Measurements from ENCODE around the gene ZBTB46.

ZBTB46 gene

DNA sequence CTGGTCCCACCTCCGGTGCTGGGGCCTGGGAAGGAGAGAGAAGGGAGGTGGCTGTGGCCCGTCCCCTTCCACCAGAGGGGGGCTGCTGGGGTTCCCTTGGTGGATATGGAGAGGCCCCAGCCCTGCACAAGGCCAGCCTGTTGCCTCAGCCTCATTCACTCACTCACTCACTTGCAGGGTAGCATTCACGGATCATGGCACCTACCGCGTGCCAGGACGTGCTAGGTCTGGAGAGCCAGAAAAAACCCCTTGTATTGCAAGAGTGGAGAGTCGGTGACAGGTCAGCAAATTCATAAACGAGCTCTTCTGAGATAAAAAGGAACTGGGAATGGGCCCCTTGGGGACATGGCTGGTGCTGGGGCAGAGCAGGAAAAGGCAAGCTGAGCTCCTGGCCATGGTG lies 6.4 kb upstream of the ZBTB46 start:
- DNase-seq (ENCODE audit: low spot score), result no peak

DNA sequence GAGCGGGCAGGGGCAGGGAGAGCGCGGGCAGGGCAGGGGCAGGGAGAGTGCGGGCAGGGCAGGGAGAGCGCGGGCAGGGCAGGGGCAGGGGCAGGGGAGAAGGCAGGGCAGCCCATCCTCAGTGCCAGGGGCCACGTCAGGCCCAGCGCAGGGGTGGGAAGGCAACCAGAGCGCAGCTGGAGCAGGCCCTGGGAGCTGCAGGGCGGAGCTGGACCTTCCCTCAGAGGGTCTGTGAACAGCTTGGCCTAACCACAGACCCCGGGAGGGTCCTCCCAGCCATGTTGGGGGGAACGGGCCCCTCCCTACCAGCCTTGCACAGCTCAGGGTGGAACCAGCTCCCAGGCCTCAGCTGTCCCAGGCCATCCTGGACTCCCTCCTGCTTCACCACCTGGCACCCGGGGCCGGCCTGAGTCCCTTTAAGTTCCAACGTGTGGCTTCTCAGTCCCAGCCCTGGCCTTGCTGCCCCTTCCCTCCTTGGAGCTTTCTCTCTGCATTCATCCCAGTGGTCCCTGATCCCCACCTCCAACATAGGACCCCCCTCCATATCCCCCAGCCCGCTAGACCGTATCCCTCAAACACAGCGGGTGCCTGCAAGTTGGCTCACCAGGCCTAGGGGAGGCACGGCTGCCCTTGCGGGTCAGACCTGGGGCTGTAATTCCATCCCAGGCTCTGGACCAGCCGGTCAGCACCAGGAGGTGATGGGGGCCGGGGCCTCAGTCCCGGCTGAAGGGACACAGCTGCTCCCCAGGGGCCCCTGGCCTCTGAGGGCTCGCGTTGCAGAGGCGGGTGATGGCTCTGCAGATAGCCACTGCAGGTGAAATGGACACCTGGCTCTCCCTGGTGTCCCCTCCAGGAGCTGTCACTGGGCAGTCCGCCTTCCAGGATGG lies 5.6 kb upstream of the ZBTB46 start:
- DNase-seq (ENCODE audit: low spot score), result no peak

DNA sequence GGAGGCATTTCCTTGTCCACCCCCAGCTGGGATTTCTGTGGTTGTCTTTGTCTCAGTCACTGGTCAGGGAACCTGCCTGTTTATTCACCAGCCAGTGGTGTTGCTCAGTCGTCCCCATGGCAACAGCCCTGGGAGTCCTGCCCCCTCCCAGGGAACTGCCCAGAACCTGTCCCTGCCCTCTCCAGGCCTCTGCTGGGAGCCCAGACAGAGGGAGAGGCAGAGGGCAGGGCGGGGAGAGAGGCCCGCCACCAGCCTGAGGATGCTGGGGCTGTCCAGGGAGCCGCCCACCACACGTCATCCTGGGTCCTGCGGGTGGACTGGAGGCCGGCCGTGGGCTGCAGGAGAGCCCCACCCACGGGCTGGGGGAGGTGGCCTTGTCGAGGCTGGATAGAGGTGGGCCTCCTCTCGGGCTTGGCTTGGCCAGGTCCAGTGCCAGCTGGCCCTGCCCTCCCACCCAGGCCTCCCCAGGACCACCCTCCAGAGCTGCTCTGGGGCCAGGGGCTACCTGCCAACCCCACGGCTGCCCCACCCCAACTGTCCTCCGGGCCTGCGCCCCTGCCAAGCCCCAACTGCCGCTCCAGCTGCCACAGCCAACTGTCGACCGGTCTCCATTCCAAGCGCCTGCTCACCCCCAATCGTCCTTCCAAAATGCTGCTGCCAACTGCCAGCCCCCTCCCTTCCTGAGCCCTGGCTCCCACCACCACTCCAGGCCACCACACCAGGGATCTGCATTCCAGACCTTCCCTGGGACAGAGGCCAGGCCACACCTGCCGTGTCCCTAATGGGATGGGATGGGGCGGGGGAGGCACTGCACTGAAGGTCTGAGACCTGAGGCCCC lies 4.2 kb upstream of the ZBTB46 start:
- DNase-seq (ENCODE audit: low spot score), result peak; percentile 93

DNA sequence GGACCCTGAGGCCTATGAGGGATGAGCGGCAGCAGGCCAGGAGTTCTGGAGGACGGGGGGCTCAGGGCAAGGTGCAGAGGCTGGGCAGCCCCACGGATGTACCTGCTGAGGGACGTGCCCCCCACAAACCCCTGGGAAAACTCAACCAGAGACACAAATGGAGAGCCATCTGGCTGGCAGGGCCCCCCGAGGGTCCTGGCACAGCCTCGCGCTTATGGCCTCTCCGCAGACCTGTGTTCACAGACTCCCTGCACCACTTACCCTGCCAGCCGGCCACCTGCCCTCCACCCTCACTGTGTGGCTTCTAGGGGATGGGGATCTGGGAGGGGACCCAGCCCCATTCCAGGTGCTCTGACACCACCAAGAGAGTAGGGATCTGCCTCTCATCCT lies 3.4 kb upstream of the ZBTB46 start:
- DNase-seq (ENCODE audit: low spot score), result no peak

DNA sequence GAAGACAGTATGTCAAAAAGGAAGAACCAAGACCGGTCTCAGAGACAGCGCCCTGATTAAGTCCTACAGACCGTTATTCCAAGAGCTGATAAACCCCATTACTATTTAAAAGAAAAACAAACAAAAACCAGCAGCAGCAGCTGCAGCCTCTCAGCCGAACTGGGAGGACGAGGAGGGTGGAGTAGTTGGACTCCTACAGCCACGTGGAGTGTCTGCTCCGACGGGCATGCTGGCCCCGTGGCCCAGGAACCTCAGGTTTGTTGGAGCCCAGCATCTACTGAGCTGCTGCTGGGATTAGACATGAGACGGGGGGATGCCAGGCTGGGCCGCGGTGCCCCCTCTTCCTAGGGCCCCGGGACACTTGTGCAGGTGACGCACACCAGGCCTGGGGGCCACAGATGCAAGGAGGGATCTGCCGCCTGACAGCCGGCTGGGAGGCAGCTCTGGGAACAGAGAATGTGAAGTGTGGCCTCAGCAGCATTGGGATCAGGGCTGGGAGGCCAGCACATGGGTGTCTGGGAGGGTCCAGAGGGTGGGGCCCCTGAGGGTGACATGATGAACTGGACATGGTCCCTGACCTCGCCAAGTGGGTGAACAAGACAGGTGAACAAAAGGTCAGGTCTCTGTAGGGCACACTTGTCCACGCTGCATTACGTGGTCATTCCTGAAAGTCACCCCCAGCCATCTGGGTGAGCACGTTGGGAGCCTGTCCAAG lies 2.9 kb upstream of the ZBTB46 start:
- no peak for DNase-seq (ENCODE audit: low spot score)

DNA sequence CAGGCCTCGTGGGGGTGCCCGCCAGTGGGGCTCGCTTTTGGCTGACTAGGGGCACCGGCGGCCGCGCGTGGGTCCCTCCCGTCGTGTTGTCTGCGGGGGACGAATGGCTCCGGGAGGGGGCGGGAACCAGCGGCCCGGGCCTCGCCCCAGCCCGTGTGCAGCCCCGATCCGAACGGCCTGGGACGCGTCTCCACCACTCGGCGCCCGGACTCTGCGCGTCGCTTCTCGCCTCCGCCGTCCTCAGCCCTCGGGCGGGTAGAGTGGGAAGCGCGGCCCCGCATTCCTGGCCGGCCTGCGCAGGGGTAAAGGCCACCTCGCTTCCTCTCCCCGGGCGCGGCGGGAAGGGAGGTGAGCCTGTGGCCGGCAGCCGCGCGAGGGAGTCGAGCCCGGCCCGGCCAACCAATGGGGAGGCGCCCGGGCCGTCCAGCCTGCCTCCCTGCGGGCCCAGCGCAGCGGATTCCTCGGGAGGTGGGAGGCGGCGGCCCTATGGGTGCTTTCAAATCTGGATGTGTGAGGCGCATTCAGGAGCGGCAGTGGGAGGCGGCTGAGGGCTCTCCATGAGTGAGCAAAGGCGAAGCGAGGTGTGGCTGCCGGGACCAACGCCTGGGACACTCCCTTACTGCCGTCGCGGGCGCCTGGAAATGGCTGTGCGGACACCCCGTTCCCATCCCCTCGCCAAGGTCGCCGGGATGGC lies 1.1 kb upstream of the ZBTB46 start:
- peak; percentile 73 for DNase-seq (ENCODE audit: low spot score)

DNA sequence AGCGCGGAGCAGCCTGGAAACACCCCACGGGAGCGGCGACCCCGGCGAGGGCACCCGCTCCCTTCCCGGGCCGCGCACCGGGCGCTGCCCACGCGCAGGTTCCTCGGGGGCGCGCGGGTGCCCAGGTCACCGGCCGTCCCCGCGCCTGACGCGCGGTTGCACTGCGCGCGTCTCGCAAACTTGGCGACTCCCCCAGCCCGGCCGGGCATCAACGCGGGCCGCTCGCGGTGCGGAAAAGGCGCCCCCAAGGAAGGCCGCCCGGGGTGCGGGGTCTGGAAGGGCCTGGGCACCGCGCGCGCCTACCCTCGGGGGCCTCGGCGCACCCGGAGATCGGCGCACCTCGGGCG lies 555 bp upstream of the ZBTB46 start:
- no peak for DNase-seq (ENCODE audit: low spot score)

DNA sequence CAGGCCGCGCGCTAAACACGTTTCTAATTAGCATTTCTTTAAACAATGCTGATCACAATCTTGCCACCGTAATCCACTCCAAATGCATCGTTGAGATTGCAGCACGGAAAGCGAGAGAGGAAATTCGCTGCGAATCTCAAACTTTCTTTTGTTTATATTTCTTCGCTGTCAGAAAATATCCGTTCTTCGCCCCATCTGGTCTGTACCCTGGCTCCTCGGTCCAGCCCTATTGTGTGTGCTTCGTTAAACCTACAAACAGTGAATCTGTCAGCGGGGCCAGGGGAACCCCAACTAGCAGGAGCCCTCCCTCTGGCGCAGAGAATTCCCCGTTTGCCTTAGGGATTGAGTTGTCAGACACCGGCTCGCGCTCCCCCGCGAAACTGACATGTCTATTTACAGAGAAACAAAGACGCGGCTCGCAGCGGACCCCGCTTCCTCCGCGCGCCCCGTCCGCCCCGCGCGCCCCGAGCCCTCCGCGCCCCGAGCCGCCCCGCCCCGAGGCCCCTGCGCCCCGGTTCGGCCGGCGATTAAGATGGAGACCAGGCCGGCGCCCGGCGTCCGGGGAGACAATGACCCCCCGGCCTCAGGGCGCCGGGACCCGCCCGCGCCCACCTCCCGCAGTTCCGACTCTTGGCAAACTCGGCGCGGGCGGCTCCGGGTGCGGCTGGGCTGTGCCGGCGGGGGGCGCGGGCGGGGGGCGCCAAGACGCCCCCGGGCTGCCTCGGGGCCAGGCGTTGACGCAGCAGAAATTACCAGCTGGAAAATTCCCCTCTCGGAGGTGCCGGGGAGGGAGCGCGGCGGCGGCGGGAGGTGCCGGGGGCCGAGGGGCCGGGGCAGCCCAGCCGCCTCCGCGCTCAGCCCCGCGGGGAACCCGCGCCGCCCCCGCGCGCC lies 874 bp downstream of the ZBTB46 start:
- peak; percentile 65 for DNase-seq (ENCODE audit: low spot score)

DNA sequence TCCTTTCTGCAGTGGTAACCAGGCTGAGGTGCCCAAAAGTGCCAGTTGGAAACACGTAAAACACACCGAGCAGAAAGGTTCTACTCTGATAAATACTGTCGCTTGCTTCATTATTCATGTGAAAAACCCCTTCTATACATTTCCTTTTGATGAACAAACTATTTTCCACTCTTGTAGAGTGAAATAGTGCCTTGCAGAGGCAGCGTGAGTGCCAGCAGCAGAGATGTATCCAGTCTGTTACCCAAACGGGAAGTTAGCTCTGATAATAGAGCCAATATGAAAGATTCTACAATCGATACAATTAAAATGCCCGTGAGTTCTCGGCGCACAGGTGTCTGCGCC lies 1.5 kb downstream of the ZBTB46 start:
- no peak for DNase-seq (ENCODE audit: low spot score)

DNA sequence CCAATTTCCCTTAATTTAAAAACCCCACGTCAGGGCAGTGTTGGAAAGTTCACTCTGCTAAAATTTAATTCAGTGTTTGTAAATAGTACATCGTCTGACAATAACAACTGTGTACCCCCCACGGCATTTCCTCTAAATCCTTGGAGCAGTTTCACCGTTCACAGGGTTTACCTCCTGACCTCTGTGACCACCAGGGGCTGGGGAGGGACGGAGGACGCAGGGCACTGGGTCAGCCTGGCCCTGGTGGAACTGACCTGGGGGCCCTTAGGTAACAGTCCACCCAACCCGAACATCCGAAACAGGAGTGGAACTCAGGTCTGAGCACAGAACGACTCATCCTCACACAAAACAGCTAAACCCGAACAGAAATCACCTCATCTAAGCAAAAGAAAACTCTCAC lies 2.1 kb downstream of the ZBTB46 start:
- DNase-seq (ENCODE audit: low spot score), result no peak

DNA sequence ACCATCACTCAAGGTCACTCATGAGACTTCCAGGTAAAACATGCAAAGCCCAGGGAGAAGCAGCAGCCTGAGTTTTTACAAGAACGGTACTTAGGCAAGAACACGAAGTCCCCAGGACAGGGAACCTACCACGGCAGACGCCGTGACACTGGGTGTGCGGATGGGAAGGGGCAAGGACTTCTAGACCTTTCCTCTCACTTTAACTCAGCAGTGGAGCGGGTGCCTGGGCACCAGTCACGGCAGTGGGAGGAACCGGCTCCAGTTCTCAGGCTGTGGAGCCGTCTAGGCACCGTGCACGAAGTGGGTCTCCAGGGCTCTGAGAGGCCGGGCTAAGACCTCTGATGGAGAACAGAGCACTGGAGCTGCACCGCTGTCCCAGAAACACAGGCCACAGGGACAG lies 2.5 kb downstream of the ZBTB46 start:
- DNase-seq (ENCODE audit: low spot score), result no peak

DNA sequence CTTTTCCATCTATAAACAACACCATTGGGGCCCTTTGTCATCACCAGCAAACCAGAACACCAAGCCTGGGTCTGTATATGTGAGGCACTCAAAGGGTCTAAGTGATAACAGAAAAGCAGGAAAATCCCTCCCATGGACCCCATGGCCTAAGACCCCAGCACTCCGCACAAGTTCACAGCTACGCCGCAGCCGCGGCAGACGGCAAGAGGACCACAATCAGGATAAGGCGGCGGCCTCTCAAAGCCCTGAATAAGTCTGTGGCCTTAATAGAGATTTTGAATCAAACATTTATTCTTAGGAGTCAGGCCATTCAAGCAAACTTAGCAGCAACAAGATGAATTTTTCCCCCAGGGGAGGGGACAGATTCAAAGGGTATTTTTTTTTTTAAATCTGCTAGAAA lies 2.9 kb downstream of the ZBTB46 start:
- DNase-seq (ENCODE audit: low spot score), result no peak

DNA sequence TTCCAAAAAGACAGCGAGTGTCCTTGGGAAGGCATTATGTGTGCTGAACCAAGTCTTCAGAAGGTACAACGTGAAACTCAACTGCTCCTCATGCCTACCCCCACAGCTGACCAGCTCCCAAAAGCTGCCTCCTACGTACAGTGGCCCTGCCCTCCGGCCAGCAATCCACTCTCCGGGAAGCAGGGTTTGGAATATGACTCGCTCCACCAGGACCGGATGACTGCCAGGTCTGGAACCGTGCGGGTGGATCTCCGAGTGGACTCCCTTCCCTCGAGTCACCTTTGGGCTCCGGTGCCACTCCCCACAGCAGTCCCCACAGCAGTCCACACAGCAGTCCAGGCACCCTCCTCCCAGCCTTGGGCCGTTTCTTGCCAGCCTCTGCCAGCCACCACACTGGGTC lies 4.3 kb downstream of the ZBTB46 start:
- DNase-seq (ENCODE audit: low spot score), result no peak

DNA sequence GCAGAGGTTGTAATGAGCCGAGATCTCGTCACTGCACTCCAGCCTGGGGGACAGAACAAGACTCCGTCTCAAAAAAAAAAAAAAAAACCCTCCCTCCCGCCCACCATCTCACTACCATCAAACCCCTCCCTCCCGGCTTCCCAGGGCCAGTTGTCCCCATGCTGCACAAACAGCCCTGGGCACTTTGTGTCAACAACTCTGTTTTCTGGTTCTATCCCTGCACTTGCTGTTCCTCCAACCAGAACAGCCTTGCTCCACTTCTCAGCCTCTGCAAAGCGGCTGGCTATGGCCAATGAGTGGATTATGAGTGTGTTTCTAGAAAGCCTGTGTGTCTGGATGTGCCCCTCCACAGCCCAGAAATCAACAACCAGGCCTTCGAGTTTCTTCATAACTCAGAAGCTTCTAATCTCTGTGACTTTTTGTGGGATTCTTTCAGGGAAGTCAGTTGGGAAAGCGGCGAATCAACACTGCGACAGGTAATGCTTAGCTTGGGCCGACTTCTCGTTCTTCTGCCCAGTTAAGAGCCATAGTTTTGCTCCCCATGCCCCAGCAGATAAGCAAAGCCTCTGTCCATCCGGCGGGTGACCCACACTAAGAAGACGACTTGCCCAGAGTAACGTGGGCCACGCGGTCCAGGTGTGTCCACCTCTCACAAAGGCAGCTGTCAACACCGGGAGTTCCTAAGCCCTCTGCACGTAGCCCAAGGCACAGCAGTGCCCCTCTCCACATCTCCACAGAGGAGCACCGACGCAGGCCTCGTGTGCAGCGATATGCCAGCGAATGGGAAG lies 5.5 kb downstream of the ZBTB46 start:
- DNase-seq (ENCODE audit: low spot score), result no peak

DNA sequence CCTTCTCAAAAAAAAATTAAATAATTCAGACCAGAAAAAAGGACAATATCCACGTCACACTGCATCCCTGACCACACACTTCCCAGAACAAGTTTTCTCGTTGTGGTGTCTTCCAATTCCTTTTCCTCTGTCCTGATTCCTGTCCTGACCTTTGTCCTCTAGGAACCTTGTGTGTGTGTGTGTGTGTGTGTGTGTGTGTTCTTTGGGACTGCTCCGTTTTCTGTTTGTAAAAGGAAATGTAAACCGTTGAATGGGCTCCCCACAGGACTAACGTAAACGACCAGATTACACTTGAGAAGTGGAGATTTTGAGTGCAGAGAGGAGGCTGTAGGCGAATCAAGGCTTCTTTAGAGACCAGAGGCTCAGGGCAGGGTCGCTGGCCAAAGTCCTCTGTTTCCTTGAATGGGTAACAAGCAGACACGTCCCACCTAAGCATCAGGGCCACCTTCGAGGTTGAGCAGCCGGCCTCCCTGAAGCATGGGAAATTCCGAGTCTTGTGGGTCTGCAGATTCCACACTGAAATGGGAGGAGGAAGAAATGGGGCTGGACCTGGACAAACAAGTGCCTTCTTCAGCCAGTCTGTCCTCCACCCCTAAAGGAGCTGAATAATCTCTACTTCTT lies 7.3 kb downstream of the ZBTB46 start:
- DNase-seq (ENCODE audit: low spot score), result no peak

DNA sequence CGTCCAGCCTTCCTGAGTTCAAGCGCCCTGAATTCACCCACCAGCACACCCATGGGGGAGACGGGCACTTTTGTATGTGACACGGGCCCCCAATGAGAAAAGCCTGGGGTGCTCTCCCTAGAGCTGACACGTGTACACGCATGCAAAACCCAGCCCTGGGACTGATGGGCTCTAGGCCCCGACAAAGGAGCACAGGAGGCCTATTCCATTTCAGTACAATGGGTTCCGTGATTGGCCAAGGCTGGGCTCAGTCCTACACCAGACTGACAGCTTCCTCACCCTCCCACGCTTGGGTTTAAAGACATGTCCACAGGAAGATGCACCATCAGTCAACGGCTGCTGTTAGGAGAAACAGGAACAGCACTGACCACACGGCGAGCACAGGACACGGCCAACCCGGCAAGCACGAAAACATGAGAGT lies 8.8 kb downstream of the ZBTB46 start:
- DNase-seq (ENCODE audit: low spot score), result no peak

DNA sequence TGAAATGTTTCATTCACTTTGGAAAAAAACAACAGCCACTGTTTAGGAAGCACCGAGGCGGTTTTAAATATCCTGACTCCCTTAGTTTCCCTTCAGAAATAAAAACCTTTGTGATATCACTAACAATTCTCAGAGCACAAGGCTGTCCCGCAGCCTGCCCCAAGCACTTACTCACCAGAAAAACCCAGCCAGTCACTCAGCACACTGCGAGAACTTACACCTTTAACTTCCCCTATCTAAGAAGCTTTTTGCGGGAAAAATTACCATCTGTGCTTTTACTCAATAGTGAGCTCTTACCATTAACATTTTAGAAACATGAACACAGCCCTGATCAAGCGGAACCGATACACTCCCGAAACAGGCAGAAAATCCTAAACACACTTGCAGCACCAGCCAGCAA lies 9.3 kb downstream of the ZBTB46 start:
- no peak for DNase-seq (ENCODE audit: low spot score)

DNA sequence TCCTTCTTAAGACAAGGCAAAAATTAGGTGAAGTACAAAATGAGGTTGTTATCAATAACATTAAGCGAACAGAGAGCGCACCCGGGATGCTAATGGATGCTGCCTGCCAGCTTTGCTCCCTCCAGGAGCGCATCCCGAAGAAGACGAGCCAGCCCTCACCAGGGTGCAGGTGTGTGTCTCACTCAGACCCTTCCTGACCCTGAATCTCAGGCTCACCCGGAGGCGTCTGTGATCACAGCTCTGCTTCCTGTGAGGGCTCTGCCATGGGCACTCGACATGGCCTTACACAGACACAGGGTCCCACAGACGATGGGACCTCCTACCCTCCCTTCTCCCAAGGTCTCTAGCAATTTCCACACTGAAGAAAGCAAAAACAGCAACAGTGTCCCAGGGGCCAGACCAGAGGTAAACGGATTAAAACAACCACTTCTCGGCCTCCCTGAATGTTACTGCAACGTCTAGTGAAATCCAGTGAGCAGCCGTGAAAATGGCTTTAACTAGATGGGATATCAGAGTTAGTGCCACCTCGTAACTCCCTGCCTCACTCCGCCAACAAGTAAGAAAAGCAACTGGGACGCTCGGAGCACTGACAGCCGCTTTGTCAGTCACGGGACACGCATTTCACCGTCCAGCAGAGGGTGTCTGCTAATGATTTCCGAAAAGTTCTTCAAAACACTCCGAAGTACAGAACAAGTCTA lies 11.7 kb downstream of the ZBTB46 start:
- peak; percentile 50 for DNase-seq (ENCODE audit: low spot score)

DNA sequence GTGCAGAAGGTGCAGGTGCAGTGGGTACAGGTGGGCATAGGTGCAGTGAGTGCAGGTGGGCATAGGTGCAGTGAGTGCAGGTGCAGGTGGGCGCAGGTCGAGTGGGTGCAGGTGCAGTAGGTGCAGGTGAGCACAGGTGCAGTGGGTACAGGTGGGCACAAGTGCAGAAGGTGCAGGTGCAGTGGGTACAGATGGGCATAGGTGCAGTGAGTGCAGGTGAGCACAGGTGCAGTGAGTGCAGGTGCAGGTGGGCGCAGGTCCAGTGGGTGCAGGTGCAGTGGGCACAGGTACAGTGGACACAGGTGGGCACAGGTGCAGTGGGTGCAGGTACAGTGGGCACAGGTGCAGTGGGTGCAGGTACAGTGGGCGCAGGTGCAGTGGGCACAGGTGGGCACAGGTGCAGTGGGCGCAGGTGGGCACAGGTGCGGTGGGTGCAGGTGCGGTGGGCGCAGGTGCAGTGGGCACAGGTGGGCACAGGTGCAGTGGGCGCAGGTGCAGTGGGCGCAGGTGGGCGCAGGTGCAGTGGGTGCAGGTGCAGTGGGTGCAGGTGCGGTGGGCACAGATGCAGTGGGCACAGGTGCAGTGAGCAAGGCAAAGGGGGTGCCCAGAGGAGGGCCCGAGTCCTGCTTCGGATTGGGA lies 15.3 kb downstream of the ZBTB46 start:
- DNase-seq (ENCODE audit: low spot score), result no peak

Measured in ecto neural progenitor cell (in vitro differentiated cells).